Stimulated activated CD4-positive, alpha-beta T cell treated with anti-CD3 and anti-CD28 coated beads, Interleukin-1b, Interleukin-23, amount 100 ng/mL, for 4 hours (primary cell): ENCODE data around the gene FUT7.
"Not testable (repeated sequence)": the region's sequence is repeated elsewhere in the genome, so short reads cannot be mapped to it uniquely, and the experiment has no call there.

Experiments
- DNase-seq, 2 donors: peaks; one replicate each; pipeline ENCODE4 v3.0.0-alpha.2; 2020; ENCODE audit warnings: low read depth in 2 of 2

The FUT7 gene

DNA sequence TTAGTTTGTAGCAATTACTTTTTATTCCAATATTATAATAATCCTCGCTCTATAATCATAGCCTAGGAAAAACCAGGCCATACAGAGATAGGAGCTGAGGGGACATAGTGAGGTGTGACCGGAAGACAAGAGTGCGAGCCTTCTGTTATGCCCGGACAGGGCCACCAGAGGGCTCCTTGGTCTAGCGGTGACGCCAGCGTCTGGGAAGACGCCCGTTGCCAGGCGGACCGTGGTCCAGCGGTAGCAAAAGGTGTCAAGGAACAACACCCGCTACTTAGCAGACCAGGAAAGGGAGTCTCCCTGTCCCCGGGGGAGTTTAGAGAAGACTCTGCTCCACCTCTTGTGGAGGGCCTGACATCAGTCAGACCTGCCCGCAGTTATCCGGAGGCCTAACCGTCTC, 27.6 kb downstream of the FUT7 start:
- not testable (repeated sequence) for DNase-seq

DNA sequence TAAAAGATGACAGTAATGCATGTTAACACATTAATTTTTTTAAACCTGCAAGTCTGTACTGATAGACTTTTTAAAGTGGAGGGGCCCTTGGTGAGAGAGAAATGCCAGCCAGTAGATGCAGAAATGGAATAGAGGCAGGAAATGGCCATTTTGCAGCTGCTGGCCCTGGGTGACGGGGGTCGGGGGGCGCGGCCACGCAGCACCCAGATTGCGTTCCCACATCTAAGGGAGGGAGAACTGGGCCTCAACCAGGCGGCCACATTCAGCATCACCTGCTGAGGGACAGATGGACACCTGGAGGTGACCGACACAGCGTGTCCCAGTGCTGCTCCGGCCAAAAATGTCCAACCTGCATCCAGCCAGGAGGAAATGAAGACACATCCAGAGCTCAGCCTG, 29.2 kb downstream of the FUT7 start:
- no peak for DNase-seq

DNA sequence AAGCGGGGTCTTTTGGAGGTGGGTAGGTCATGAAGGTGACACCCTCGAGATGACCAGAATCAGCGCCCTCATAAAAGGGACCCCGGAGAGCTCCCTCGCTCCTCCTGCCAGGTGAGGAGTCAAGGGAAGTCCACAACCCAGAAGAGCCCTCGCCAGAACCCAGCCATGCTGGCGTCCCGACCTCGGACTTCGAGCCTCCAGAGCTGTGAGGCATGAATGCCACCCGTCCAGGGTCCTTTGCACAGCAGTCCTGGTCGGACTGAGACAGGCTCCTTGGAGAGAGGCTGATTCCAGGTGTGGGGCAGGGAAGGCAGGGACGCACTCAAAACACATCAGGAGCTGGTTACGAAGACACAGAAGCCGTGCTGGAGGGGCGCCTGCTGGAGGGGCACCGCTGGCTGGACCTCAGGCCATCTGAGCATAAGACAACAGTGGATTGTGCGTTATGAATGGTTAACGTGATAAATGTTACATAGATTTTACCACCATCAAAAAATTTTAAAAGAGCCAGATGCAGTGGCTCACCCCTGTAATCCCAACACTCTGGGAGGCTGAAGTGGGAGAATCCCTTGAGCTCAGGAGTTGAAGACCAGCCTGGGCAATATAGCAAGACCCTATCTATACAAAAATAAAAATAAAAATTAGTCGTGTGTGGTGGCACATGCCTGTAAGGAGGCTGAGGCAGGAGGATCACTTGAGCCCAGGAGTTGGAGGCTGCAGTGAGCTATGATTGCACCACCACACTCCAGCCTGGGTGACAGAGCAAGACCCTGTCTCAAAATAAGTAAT, 29.8 kb downstream of the FUT7 start:
- DNase-seq = no peak

DNA sequence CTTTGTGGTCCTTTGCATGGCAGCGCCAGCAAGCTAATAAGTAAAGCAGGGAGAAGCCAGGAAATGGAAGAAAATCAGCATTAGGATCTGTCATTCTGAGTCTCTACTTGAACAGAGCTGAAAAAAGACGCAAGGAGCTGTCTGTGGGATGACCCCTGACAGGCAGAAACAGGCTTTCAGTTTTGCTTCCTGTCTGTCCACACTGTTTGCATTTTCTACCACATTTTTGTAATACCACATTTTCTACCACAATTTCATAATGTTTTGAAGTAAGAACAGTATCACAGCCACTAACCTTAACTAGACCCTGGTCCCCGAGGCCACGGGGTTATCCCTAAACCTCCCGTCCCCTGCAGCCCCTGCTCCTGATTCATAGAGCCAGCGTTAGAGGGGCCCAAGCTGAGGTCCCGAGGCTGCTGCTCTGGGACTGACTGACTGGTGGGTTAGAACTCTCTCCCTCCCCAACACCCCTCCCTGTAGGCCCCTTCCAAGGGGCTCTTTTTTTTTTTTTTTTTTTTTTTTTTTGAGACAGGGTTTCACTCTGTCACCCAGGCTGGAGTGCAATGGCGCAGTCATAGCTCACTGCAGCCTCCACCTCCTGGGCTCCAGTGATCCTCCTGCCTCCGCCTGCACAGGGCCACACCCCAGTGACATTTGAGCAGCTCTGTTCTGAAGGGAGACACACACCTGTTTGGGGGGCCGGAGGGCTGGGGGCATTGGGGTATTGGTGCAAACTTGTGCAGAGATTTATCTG, 31.5 kb downstream of the FUT7 start:
- no peak for DNase-seq

DNA sequence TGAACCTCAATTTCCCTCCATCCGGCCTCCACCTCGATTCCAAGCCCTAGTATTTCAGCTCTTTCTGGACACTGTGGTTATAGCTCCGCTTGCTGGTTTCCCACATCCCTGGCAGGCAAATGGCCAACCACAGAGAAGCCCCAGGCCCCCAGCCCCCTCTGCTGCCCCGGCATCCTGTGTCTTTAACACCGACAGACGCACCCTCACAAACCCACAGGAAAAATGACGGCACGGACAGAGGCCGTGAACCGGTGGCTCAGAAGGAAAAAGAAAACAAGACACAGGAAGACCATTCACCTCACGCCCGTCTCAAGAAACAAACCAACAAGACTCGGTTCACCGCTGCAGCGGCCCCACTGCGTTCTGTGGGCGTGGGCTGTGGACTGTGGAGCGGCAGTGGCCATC, 34.1 kb downstream of the FUT7 start:
- DNase-seq = no peak

DNA sequence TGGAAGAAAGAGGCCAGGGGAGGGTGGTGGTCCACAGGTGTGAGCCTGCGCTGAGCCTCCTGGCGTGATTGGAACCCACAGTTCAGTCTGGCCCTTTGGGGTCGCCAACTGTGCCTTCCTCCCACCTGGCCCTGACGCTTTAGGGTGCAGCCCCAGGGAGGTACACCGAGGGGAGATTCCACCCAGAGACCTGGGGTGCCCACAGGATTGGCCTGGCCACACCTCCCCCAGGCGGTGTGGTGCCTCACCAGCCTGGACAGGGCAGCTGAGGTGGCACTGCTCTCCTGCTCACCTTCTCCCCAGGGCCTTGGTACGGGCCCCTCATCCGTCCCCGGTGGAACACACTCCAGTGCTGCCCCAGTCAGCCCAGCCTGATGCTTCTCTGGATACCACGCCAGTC, 34.5 kb downstream of the FUT7 start:
- DNase-seq = no peak

DNA sequence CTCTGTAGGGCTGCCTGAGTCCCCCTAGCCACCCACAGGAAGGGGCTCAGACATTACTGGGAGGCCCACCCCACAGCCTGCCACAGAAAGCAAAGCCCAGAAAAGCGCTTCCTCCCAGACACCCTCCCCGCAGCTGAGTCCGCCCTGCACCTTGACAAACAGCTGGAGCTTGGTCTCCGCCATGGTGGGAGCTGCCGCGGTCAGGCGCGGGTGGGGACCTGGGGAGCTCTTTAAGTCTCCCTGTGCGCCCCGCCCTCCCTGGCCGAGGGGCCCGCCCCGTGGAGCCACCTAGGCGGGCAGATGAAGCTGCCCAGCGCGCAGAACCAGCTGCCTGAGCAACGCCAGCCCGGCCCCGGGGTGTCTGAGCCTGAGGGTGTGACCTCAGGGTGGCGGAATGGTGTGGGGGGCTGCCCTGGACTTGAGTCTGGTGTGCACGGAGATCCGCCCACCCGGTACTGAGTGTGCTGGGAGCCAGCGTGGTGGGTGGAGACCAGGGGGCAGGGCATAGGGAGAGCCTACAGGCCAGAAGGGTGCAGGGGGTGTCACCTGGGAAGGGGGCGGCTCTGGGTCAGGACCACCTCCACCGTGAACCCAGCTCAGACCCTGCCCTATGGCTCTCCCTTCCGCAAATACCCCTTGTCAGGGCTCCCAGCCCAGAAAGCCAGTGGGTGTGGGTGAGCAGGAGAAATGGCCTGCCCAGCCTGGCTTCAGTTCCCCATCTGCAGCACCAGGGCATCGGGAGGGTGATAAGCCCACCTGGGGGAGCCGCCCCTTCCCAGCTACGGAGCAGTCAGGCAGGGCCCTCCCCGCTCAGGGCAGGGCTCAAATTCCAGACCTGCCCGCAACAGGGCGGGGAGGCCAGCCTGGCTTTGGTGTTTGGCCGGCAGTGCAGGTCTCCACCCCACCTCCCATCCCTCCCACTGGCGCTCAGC, 35.3 kb downstream of the FUT7 start, which contains the start of gene CLIC3:
CLIC3 (minus strand) TSS at position 208 of the 932 bp plus-strand sequence; CDS start at position 183, 25 bp downstream.
- DNase-seq = no peak

DNA sequence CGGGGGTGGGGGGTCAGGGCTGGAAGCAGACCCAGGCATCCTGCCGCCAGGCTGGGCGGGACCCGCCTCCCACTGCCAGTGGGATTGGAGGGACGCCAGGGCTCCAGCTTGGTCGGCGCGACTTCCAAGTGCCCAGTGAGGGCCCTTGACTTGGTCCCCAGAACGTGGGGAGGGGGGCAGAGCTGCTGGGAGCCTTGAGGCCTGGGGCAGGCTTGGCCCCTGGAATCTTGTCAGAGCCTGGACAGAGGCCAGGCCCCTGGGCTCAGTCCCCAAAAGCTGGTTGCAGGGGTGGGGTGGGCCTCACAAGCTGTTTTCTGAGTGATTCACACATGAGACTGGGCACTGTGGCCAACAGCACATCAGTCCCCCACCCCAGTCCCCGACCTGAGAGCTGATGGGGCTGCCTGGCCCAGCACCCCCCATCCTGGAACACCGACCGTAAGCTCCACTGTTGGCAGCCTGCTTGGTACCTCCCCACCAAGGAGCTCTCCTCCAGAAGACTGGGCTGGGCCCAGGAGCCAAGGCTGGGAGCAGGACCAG, 36.0 kb downstream of the FUT7 start:
- DNase-seq = no peak

DNA sequence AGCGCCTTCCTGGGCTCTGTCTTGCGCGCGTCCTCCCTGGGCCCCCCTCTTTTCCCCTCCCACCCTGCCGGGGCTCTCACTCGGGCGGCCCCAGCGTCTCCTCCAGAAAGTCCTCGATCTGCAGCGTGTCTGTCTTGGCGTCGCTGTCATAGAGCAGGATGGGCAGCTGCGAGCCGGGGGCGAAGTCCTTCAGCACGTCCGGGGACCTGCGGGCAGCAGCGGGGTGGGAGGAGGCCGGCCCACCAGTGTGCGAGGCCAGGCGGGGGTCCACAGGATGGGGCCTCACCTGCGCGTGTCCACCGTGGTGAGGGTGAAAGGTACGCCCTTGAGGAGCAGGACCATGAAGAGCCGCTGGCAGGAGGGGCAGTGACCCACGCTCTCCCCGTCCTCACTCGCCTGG, 36.5 kb downstream of the FUT7 start:
- DNase-seq = no peak

DNA sequence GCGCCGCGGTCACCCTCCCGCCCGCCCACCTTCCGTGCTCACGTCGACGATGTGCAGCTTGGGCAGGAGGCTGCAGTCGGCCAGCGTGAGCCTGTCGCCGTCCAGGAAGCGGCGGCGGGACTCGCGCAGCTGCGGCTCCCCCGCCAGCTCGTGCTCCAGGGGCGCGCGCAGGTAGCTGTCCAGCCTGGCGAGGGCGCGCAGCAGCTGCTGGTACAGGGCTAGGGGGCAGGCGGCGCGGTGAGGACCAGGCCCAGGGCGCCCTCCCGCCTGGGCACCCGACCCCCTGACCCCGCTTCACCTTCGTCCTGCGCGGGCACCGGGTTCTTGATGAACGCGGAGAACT, 37.0 kb downstream of the FUT7 start:
- DNase-seq = no peak

DNA sequence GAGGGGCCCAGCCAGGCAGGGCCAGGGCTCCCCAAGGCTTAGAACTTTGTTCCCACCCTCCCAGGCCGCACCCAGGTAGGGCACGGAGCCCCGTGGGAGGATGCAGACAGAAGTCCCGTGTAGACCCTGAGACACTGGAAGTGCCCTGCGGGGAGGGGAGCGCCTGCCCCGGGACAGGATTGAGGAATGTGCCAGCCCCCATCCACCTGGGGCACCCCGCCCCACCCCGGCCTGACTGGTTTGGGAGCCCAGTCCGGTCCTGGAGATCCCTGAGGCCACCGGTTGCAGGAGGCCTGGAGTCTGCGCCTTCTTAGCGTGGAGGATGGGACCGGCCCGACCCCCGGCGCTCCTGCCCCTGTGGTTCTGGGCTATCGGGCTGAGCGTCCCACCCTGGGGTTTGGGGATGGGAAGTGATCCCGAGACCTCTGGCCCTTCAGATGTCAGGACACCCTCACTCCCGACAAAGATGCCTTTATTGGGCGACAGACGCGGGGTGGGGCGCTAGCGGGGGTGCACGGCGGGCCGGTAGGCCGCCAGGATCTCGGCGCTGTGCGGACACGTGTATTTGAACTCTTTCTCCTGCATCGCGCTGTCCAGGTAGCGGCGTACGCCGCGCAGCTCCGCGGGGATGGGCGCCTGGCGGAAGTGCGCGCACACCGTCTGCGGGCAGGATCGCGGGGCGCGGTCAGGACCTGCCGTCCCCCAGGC, 37.6 kb downstream of the FUT7 start:
- no peak for DNase-seq

DNA sequence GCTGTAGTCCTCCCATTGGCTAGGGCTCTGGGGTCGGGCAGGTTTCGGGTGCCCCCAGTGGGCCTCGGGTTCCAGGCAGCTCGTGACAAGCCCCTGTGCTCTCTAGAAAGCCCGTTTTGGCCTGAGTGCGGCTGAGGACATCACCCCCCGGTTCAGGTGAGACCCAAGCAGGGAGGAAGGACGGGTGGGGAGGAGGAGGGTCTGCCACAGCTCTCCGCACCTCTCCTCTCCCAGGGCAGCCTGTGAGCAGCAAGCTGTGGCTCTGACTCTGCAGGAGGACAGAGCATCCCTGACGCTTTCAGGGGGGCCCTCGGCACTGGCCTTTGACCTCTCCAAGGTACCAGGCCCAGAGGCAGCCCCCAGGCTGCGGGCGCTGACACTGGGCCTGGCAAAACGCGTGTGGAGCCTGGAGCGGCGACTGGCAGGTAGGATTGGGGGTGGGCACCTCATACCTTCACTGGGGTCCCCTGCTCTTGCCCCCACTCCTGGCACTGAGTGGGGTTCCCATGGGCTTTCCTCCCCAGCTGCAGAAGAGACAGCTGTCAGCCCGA, 39.0 kb downstream of the FUT7 start:
- DNase-seq = no peak

DNA sequence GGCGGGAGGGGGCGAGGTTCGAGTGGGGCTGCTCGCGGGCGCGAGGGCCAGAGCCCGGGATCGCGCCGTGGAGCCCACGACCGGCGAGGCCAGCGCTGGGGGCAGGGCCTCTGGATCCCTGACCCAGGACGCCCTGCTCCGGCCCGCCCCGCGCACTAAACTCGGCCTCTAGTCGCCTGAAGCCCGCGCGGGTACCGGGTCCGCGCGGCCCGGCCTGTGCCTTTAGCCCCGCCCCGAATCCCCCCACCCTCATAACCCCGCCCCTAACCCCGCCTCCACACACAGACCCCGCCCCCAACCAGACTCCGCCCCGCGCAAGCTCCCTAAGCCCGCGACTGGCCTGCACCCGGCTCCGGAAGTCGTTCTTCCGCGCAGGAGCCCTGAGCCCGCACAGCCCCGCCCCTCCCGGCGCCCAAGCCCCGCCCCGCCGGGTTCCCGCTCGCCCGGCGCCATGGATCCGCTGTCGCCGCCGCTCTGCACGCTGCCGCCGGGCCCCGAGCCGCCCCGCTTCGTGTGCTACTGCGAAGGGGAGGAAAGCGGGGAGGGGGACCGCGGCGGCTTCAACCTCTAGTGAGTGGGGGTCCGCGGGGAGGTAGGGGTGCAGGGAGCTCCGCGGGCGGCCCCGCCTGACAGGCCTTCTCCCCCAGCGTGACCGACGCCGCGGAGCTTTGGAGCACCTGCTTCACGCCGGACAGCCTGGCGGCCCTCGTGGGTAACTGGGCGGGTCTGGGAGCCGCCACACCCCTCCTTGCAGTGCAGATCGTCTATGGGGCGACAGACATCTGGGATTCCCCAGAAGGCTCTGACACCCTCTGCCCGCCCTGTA, 39.7 kb downstream of the FUT7 start, which contains the start of gene PAXX:
PAXX (plus strand) TSS at position 430 of the 826 bp plus-strand sequence; CDS start at position 452, 22 bp downstream.
- DNase-seq = peak; percentile 93 to 97

DNA sequence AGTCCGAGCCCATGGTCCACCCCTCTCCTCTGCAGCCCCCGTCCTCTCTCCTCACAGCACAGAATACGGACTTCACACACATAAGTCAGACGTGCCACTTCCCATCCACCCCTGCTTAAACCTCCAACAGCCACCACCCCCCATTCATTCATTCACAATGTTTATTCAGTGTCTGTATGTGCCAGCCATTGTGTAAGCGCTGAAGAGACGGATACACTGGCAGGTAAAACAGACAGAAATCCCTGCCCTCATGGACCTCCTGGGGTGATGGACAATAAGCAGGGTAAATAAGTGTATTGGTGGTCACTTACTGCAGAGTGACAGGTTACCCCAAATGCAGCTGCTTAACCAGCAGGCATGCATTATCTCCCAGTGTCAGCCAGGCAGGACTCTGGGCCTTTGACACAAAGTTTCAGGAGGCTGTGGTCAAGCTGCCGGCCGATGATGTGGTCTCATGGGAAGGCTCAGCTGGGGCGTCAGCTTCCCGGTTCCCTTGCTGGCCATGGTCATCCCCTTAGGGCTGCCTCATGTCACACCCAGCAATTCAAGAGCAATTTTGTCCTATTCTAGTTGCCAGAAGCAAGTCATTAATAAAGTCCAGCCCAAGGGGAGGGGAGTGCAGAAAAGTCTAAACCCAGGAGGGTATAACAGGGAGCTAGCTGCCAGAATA, 41.5 kb downstream of the FUT7 start:
- DNase-seq = no peak

DNA sequence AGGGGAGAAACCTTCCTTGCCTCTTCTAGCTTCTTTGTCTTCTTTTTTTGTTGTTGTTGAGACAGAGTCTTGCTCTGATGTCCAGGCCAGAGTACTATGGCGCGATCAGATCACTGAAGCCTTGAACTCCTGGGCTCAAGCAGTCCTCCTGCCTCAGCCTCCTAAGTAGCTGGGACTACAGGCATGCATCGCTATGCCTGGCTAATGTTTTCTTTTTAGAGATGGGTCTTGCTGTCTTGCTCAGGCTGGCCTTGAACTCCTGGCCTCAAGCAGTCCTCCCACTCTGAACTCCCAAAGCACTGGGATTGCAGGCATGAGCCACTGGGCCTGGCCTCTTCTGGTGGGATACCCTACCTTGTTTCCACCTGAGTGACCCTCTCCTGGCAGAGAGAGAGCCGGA, 43.0 kb downstream of the FUT7 start:
- no peak for DNase-seq

DNA sequence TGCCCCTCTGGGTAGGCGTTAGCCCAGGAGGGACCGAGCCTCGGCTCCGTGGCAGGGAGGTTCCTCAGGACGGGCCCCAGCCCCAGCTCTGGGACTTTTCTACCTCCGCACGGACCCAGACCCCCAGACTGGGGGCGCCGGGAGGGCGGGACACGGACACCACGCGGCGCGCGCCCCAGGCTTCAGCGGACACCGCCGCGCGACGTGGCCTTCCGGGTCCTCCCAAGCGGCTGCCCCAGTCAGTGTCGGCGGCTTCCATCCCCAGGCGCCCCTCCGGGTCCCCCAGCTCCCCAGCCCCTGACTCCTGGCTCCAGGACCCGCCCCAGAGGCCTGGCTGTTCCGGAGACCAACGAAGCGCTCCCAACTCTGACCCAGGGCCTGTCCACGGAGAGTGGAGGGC, 46.0 kb downstream of the FUT7 start:
- DNase-seq = no peak

DNA sequence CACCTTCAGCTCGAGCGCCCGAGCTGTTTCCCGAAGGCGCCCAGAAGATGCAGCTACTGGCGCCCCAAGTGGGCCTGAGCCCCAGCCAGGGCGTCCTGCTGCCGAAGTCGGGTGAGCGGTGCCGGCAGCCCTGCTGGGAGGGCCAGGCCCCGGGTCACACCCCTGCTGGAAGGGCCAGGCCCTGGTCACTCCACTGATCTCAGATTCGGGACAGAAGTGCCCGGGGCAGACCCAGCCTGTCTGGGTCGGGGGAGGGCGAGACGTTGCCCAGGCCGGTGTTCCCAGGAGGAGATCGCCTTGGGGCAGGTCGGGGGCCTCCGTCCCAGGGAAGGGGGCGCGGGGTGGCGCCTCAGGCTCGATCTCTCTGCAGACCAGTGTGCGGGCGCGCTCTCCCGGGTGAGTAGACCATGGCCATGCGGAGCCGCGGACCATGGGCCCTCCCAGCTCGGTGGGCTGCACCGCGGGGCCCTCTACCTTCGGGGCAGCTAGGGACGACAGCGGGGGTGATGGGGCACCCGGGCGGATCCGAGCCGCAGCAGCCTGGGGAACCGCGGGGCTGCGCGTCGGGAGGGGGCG, 46.8 kb downstream of the FUT7 start:
- DNase-seq = no peak

DNA sequence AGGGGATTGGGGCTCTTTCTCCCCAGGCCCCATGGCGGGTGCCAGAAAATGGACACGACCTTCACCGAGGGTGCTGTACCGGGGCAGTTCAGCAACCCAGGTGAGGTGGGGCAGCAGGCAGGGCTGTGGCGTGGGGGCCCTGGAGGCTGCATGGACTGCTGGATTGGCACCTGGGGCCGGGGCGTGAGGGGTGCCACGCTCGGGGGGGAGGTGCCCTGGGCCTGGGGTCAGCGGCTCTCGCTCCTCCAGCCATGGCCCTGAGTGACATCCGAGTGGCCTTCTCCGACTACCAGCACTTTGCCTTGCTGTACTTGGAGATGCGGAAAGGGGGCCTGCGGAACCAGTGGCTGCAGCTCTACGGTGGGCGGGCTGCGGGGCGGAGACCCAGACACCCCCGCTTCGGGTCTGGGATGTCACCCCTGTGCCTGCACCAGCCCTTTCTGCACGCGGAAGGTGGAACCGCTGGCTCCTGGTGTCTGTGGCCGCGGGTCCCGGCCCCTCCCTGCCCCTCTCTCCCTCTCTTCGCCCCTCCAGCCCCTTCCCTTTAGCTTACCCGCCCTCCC, 47.3 kb downstream of the FUT7 start:
- no peak for DNase-seq
